ENCODE measurements around the gene PTPRD. TPM values are rescaled to one million over a fixed set of nuclear protein-coding genes. Genes with fewer than 3 reads are reported as not detected.

The PTPRD gene
- total and polyA plus RNA-seq, 9 of the 15 experiments (the other 6 are each of a cell fraction or from before 2014, with no cell fraction given), result 0.11 TPM; not detected in 8

DNA sequence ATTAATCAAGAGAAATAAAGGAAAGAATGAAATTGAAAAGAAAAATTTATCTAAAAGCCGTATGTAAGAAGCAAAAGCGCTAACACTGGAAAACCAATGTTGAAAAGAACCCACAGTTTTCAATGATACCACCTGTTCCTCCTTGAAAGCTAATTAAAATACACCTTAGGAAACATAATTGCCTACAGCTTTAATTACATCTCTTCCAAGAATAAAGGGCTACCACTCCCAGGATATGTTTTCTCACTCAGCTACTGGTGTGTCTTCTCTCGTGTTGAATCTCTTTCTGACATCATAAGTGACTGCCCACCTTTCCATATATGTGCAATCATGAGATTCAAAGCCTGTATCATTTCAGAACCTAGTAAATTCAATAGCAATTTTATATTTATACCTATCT, 1932.6 kb downstream of the PTPRD start (continued):
- no peak for TF ChIP-seq PTTG1 (tag; IDR thresholded peaks at IDR 0.05; ENCODE audit: low read depth)

DNA sequence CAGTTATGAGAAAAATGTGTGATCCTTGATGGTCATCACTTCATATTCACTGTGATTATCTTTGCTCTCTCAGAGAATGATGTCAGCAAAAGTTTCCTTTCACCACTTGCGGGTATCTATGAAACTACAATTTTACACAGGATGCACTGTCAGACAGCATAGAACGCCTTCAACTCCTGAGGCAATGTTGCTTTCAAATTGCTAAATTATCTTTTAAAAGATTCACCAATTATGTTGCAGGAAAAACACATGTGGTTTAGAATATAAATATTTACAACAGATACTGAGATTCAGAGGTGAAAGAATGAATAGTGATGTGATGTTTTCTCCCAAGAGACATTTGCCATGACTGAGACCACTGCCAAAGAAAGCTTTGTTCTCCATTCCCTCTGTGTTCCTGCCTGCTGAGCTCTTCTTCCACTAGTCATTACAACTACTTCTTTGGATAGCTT, 1933.4 kb downstream of the PTPRD start:
- Histone ChIP-seq H3K9ac (ENCODE audit: insufficient read depth in 1 of 2, low read depth in 2 of 2, low read length in 2 of 2) (no peak overlapping the region), H2AFZ (ENCODE audit: low read depth, low read length) (no peak overlapping the region), H3K27me3 (ENCODE audit: control insufficient read depth in 2 of 2, insufficient read depth in 2 of 2, low read length in 2 of 2) (no peaks in the 10 kb centered on the region), H3K4me2 (ENCODE audit: insufficient read depth, low read length) (no peak overlapping the region), H4K20me1 (replicated peaks; ENCODE audit: control insufficient read depth, insufficient read depth, low read length) (no peaks in the 10 kb centered on the region), H3K36me3 (ENCODE audit: control insufficient read depth, insufficient read depth, low read length) (no peaks in the 10 kb centered on the region), H3K4me3 (no peak overlapping the region), H3K9me3 (replicated peaks; ENCODE audit: control insufficient read depth, insufficient read depth, low read depth, low read length) (no peaks in the 10 kb centered on the region), H3K79me2 (ENCODE audit: control insufficient read depth, insufficient read depth, low read length) (no peaks in the 10 kb centered on the region), H3K27ac (ENCODE audit: extremely low read depth, low read depth, low read length) (no peak overlapping the region), H3K9me1 (ENCODE audit: control insufficient read depth, insufficient read depth, low read length) (no peaks in the 10 kb centered on the region), H3K4me1 (replicated peaks in 1 of 2; ENCODE audit: control insufficient read depth in 2 of 2, insufficient read depth in 2 of 2, low read length in 2 of 2) (no peaks in the 10 kb centered on the region)
- no TSS peak for BruUV-seq (replicated peaks)
- in situ Hi-C loops (cut with MboI), result no loop called here
- ATAC-seq (no peak), FAIRE-seq (no peak), DNase-seq (ENCODE audit: extremely low read depth in 1 of 4, low spot score in 3 of 4) (no peak)
- 0% methylated on average over 2 of the region's 2 CpGs for WGBS (ENCODE audit: insufficient coverage, low coverage, missing lambda C conversion rate)
- TF ChIP-seq, protein P1, sequence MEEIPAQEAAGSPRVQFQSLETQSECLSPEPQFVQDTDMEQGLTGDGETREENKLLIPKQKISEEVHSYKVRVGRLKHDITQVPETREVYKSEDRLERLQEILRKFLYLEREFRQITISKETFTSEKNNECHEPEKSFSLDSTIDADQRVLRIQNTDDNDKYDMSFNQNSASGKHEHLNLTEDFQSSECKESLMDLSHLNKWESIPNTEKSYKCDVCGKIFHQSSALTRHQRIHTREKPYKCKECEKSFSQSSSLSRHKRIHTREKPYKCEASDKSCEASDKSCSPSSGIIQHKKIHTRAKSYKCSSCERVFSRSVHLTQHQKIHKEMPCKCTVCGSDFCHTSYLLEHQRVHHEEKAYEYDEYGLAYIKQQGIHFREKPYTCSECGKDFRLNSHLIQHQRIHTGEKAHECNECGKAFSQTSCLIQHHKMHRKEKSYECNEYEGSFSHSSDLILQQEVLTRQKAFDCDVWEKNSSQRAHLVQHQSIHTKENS (CRISPR knock-in tag; IDR thresholded peaks at IDR 0.05), result no peak
- TF ChIP-seq CCNT2 (IDR thresholded peaks at IDR 0.05; ENCODE audit: borderline replicate concordance, extremely low read depth, insufficient read length, low read depth, low read length) (no peak), GABPB1 (CRISPR knock-in tag; IDR thresholded peaks at IDR 0.05) (no peak), ZNF586 (CRISPR knock-in tag; conservative IDR thresholded peaks at IDR 0.05) (no peak), ZNF780A (CRISPR knock-in tag; IDR thresholded peaks at IDR 0.05) (no peak), ASH1L (IDR thresholded peaks at IDR 0.05; ENCODE audit: borderline replicate concordance, low read depth, partially characterized antibody) (no peak), CTBP1 (IDR thresholded peaks at IDR 0.05; ENCODE audit: borderline replicate concordance) (no peak), IRF2 (CRISPR knock-in tag; IDR thresholded peaks at IDR 0.05) (no peak), MTA3 (IDR thresholded peaks at IDR 0.05; ENCODE audit: borderline replicate concordance) (no peak), ETV6 (IDR thresholded peaks at IDR 0.05; ENCODE audit: borderline replicate concordance in 1 of 2, low read depth in 2 of 2, low read length in 1 of 2) (no peak), ETV6 (CRISPR knock-in tag; IDR thresholded peaks at IDR 0.05; ENCODE audit: borderline replicate concordance) (no peak), DIDO1 (tag; IDR thresholded peaks at IDR 0.05; ENCODE audit: low read depth) (no peak)
- intact Hi-C loops (cut with micrococcal nuclease), result no loop called here
- ChIA-PET POLR2A (no interaction called here), CTCF (ENCODE audit: low intra/inter-chr PET ratio) (no interaction called here)
